H1 (cell line): ENCODE measurements around the gene SIDT1. TPM values are rescaled to one million over a fixed set of nuclear protein-coding genes. Genes with fewer than 3 reads are reported as not detected.
A peak's percentile ranks its signal among the peaks of the same experiment; 100 is the strongest.

Source experiments
- CTCF ChIA-PET: fragments of 300-600 bp; sonication (Branson Sonifier 250); formaldehyde crosslinking; loops from one replicate; lab custom pipeline; 2021; ENCODE audit not compliant: partially characterized antibody; lab: Charles Lee
- POLR2A ChIA-PET: fragments of 300-600 bp; sonication (Branson Sonifier 250); formaldehyde crosslinking; loops from one replicate; lab custom pipeline; 2021; ENCODE audit warnings: inconsistent platforms; ENCODE audit not compliant: partially characterized antibody; lab: Charles Lee
- DNase-seq, 2 experiments: peaks; one replicate each; pipeline versions ENCODE4 v3.0.0 to v3.0.0-alpha.2; 2010 to 2022; ENCODE audit warnings: low spot score in 2 of 2, low read depth in 1 of 2, mixed read lengths in 1 of 2
- FAIRE-seq: peaks from 2 replicates; lab custom pipeline; 2011; peaks lifted over from hg19 to GRCh38; lab: Jason Lieb, UNC
- H2AFZ ChIP-seq: 2 replicates; pipeline ENCODE4 v1.8.1; 2012; ENCODE audit warnings: low read length, inconsistent platforms
- H2AK5ac ChIP-seq: 2 replicates; pipeline ENCODE4 v1.6.1; 2013; ENCODE audit warnings: low read depth, low read length
- H2BK120ac ChIP-seq: replicated peaks from 2 replicates; pipeline ENCODE3; 2013; ENCODE audit warnings: low read depth, low read length, inconsistent platforms
- H2BK12ac ChIP-seq: 2 replicates; pipeline ENCODE4 v1.6.1; 2013; ENCODE audit warnings: low read depth, low read length
- H2BK15ac ChIP-seq: 2 replicates; pipeline ENCODE4 v1.6.1; 2013; ENCODE audit warnings: low read length
- H2BK20ac ChIP-seq: 2 replicates; pipeline ENCODE4 v1.6.1; 2013; ENCODE audit warnings: low read length
- H2BK5ac ChIP-seq: 2 replicates; pipeline ENCODE4 v1.6.1; 2013; ENCODE audit warnings: low read depth, low read length
- H3K14ac ChIP-seq: 2 replicates; pipeline ENCODE4 v1.6.1; 2013; ENCODE audit warnings: inconsistent platforms; ENCODE audit not compliant: insufficient read length
- H3K18ac ChIP-seq: 2 replicates; pipeline ENCODE4 v1.6.1; 2013; ENCODE audit warnings: low read length; ENCODE audit errors: extremely low read depth
- H3K23ac ChIP-seq: 2 replicates; pipeline ENCODE4 v1.6.1; 2013; ENCODE audit warnings: inconsistent platforms; ENCODE audit not compliant: insufficient read length
- H3K23me2 ChIP-seq: 2 replicates; pipeline ENCODE4 v1.6.1; 2013; ENCODE audit warnings: low read depth, low read length
- H3K27ac ChIP-seq: 2 replicates; pipeline ENCODE4 v1.6.1; 2011; ENCODE audit warnings: low read depth, low read length, inconsistent platforms
- H3K27me3 ChIP-seq, 4 experiments: replicated peaks in 1 of 4; 1 replicate in 1 of 4; 2 replicates in 3 of 4; pipeline versions ENCODE4 v1.6.1 to v1.8.1; 2011 to 2013; ENCODE audit warnings: low read length in 3 of 4, mild to moderate bottlenecking in 3 of 4, inconsistent platforms in 2 of 4, mixed read lengths in 2 of 4, moderate library complexity in 1 of 4; ENCODE audit not compliant: control insufficient read depth in 3 of 4, insufficient read depth in 3 of 4; ENCODE audit errors: extremely low read depth in 1 of 4
- H3K36me3 ChIP-seq, 4 experiments: 2 replicates each; pipeline versions ENCODE4 v1.6.1 to v1.8.1; 2011 to 2013; ENCODE audit warnings: mild to moderate bottlenecking in 4 of 4, low read length in 3 of 4, moderate library complexity in 2 of 4, control low read depth in 1 of 4, inconsistent platforms in 1 of 4; ENCODE audit not compliant: insufficient read depth in 4 of 4, control insufficient read depth in 2 of 4
- H3K4ac ChIP-seq: replicated peaks from 2 replicates; pipeline ENCODE3; 2013; ENCODE audit warnings: low read length, low read depth, mixed read lengths, inconsistent platforms; ENCODE audit not compliant: insufficient read length
- H3K4me1 ChIP-seq, 4 experiments: replicated peaks in 1 of 4; 1 replicate in 1 of 4; 2 replicates in 3 of 4; pipeline versions ENCODE4 v1.6.1 to v1.8.1; 2011 to 2013; ENCODE audit warnings: low read length in 3 of 4, inconsistent platforms in 2 of 4, mixed read lengths in 1 of 4; ENCODE audit not compliant: insufficient read depth in 4 of 4, control insufficient read depth in 3 of 4
- H3K4me2 ChIP-seq, 2 experiments: 2 replicates each; pipeline versions ENCODE4 v1.6.1 to v1.8.1; 2011 to 2013; ENCODE audit warnings: low read depth in 2 of 2, low read length in 2 of 2, control low read depth in 1 of 2, inconsistent platforms in 1 of 2, mild to moderate bottlenecking in 1 of 2; ENCODE audit not compliant: insufficient read depth in 1 of 2
- H3K4me3 ChIP-seq, 4 experiments: fragments of 200-600, 300-600 bp in 1 of 4; sonication (generic), shearing (Covaris generic), sonication (Bioruptor Twin) in 1 of 4; 2 replicates each; pipeline versions ENCODE4 v1.5.1 to v1.8.1; 2011 to 2016; ENCODE audit warnings: low read length in 4 of 4, low read depth in 3 of 4, control low read depth in 2 of 4, inconsistent platforms in 2 of 4, mild to moderate bottlenecking in 2 of 4, mixed read lengths in 1 of 4, moderate library complexity in 1 of 4; ENCODE audit not compliant: insufficient read depth in 2 of 4; ENCODE audit errors: extremely low read depth in 1 of 4
- H3K56ac ChIP-seq: replicated peaks from 2 replicates; pipeline ENCODE3; 2013; ENCODE audit warnings: low read depth, mild to moderate bottlenecking, mixed read lengths, low read length, inconsistent platforms; ENCODE audit not compliant: insufficient read length
- H3K79me1 ChIP-seq: 2 replicates; pipeline ENCODE4 v1.6.1; 2013; ENCODE audit warnings: low read depth, low read length, control low read depth
- H3K79me2 ChIP-seq, 2 experiments: 2 replicates each; pipeline versions ENCODE4 v1.6.1 to v1.8.1; 2012 to 2013; ENCODE audit warnings: low read length in 2 of 2, mild to moderate bottlenecking in 2 of 2, inconsistent platforms in 1 of 2; ENCODE audit not compliant: insufficient read depth in 2 of 2, control insufficient read depth in 1 of 2
- H3K9ac ChIP-seq, 4 experiments: replicated peaks in 1 of 4; 1 replicate in 1 of 4; 2 replicates in 3 of 4; pipeline versions ENCODE4 v1.6.1 to v1.8.1; 2011 to 2013; ENCODE audit warnings: low read depth in 3 of 4, low read length in 3 of 4, control low read depth in 2 of 4, mild to moderate bottlenecking in 2 of 4, moderate library complexity in 2 of 4, inconsistent platforms in 1 of 4; ENCODE audit errors: extremely low read depth in 1 of 4
- H3K9me3 ChIP-seq, 2 experiments: 2 replicates each; pipeline versions ENCODE4 v1.6.1 to v1.8.1; 2012 to 2013; ENCODE audit warnings: mild to moderate bottlenecking in 2 of 2, moderate library complexity in 2 of 2, control low read depth in 1 of 2, inconsistent platforms in 1 of 2, low read depth in 1 of 2, low read length in 1 of 2, mixed read lengths in 1 of 2; ENCODE audit not compliant: insufficient read depth in 2 of 2
- H4K20me1 ChIP-seq, 2 experiments: replicated peaks in 1 of 2; 2 replicates each; pipeline versions ENCODE3 to v1.8.1; 2011 to 2013; ENCODE audit warnings: inconsistent platforms in 2 of 2, low read length in 2 of 2, mild to moderate bottlenecking in 1 of 2; ENCODE audit not compliant: insufficient read depth in 2 of 2, control insufficient read depth in 1 of 2
- H4K5ac ChIP-seq: 2 replicates; pipeline ENCODE4 v1.6.1; 2013; ENCODE audit warnings: low read length, low read depth, mixed read lengths, inconsistent platforms; ENCODE audit not compliant: insufficient read length
- H4K8ac ChIP-seq: 2 replicates; pipeline ENCODE4 v1.8.0; 2013; ENCODE audit warnings: mild to moderate bottlenecking, moderate library complexity, low read length, inconsistent platforms; ENCODE audit not compliant: insufficient read depth; ENCODE audit errors: extremely low read depth
- H4K91ac ChIP-seq: replicated peaks from 2 replicates; pipeline ENCODE3; 2013; ENCODE audit warnings: low read length, mixed read lengths, inconsistent platforms; ENCODE audit not compliant: insufficient read length
- BRCA1 ChIP-seq: IDR thresholded peaks from 2 replicates; pipeline ENCODE4 v1.6.1; 2012; ENCODE audit warnings: low read depth, low read length, improper control_type of control experiment
- HDAC6 ChIP-seq: IDR thresholded peaks from one replicate; pipeline ENCODE4 v1.7.1; 2012; ENCODE audit warnings: low read depth, mild to moderate bottlenecking, inconsistent platforms, low read length, moderate library complexity
- RAD21 ChIP-seq, 2 experiments: IDR thresholded peaks in 1 of 2; conservative IDR thresholded peaks in 1 of 2; 2 replicates each; pipeline ENCODE4 v1.6.1; 2011; ENCODE audit warnings: low read depth in 2 of 2, low read length in 2 of 2, improper control_type of control experiment in 1 of 2, inconsistent platforms in 1 of 2, mild to moderate bottlenecking in 1 of 2, moderate library complexity in 1 of 2
- SP4 ChIP-seq: IDR thresholded peaks from 2 replicates; pipeline ENCODE4 v1.6.1; 2012; ENCODE audit warnings: low read length, inconsistent platforms
- polyA plus RNA-seq, 7 experiments: library from polyadenylated mRNA; depleted of rRNA in 3 of 7; stranded (reverse) in 5 of 7; unstranded in 2 of 7; fragments of >200 nt in 5 of 7; fragments of 200-250 nt in 2 of 7; gene quantifications; 1 replicate in 5 of 7; 2 replicates in 1 of 7; 4 replicates in 1 of 7; pipeline versions ENCODE4 v1.2.1 to v1.2.3, GENCODE V29; 2011 to 2013; ENCODE audit warnings: missing spikeins in 2 of 7, mixed read lengths in 2 of 7
- total RNA-seq: library from RNA; stranded (reverse); fragmentation: NEBNext Ultra II Directional; extraction: Animal tissue kit (Norgen Biotek cat#: 25700); gene quantifications from 2 replicates; pipeline ENCODE4 v1.2.1, GENCODE V29; 2021

Gene SIDT1
- total and polyA plus RNA-seq, 2 of the 8 experiments (the other 6 are each of a cell fraction or from before 2014, with no cell fraction given), result 0.06 TPM; not detected in 1

- H3K14ac ChIP-seq, result no peak overlapping the region
- no peaks in the 10 kb centered on the region for H3K9me3 ChIP-seq
- no peak overlapping the region for H3K4me3 ChIP-seq
- no peak overlapping the region for H2BK20ac ChIP-seq
- no peak overlapping the region for H3K4ac ChIP-seq
- H3K18ac ChIP-seq, result no peak overlapping the region
- H2AFZ ChIP-seq, result no peak overlapping the region
- CTCF ChIA-PET, result interaction anchor here (0.6 to 3.4 kb wide), 5 partner anchors 10 to 426 kb away, joined by 3 to 19 read pairs (median 4); no protein-coding TSS in a partner anchor
- no peaks in the 10 kb centered on the region for H3K36me3 ChIP-seq
- no peak overlapping the region for H2BK120ac ChIP-seq
- POLR2A ChIA-PET, result no interaction called here
- H2BK12ac ChIP-seq, result no peak overlapping the region
- no peak overlapping the region for H2AK5ac ChIP-seq
- no peaks in the 10 kb centered on the region for H3K4me1 ChIP-seq
- no peak overlapping the region for H4K5ac ChIP-seq
- no peaks in the 10 kb centered on the region for H3K79me2 ChIP-seq
- no peak overlapping the region for H3K4me2 ChIP-seq
- H4K20me1 ChIP-seq, result no peaks in the 10 kb centered on the region
- no peak for TF ChIP-seq SP4
- TF ChIP-seq BRCA1, result no peak
- TF ChIP-seq RAD21 (IDR thresholded peaks at IDR 0.05 in 1 of 2, conservative IDR thresholded peaks at IDR 0.05 in 1 of 2; ENCODE audit: low read depth in 2 of 2, low read length in 2 of 2), result peak in 1 of 2 experiments; percentile 32; a peak in 3 of 4 replicates
- TF ChIP-seq HDAC6, result no peak
- no peak overlapping the region for H3K9ac ChIP-seq
- H3K27me3 ChIP-seq, result no peaks in the 10 kb centered on the region
- no peaks in the 10 kb centered on the region for H3K23me2 ChIP-seq
- no peak overlapping the region for H4K8ac ChIP-seq
- FAIRE-seq, result no peak
- no peak overlapping the region for H4K91ac ChIP-seq
- DNase-seq, result no peak
- H3K27ac ChIP-seq, result no peak overlapping the region
- H3K56ac ChIP-seq, result no peak overlapping the region
- H3K79me1 ChIP-seq, result no peaks in the 10 kb centered on the region
- no peak overlapping the region for H2BK15ac ChIP-seq
- no peak overlapping the region for H3K23ac ChIP-seq
- no peak overlapping the region for H2BK5ac ChIP-seq
Observed at GRCh38 chr3:113557374-113557773, 25.0 kb downstream of the SIDT1 start.
